ENCODE measurements around the gene FCGR3A.
"Not testable (repeated sequence)": the region's sequence is repeated elsewhere in the genome, so short reads cannot be mapped to it uniquely, and the experiment has no call there.

FCGR3A gene

DNA sequence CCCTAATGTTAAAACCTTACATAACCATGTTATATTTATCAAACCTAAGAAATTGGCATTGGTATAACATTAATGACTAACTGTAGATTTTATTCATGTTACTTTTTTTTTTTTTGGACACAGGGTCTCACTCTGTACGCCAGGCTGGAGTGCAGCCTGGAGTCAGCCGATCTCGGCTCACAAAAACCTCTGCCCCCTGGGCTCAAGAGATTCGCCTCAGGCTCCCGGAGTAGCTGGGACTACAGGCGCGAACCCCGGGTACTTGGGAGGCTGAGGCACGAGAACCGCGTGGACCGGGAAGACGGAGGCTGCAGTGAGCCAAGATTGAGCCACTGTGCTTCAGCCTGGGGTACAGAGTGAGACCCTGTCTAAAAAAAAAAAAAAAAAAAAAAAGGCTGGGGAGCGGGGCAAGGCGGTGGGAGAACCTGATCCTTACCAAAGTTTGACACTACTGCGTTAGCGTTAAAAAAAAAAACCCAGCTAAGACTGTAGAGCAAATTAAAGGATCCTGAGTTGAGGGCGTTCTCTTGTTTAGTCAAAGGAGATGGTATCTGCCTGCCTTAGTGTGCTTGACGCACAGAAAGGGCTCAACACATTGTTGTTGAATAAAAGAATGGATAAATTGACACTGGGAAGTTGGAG lies 20.0 kb downstream of the FCGR3A start:
- not testable (repeated sequence) for DNase-seq

DNA sequence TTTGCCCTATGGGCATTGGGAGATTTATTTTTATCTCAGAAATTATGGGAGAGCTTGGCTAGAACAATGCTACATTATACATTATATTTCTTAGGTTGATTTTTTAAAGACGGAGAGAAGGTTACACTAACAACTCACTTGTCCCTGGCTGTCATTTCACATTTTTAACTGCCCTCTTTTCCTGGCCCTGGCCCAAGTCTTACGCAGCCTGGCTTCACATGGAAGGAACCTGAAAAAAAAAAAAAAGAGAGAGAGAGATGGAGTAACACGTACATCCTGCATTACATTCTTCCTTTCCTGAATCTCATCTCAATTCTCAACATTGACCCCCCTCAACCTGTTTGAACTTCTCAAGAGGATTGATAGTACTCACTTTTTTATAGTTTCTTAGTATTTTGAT lies 21.1 kb downstream of the FCGR3A start:
- not testable (repeated sequence) for DNase-seq

DNA sequence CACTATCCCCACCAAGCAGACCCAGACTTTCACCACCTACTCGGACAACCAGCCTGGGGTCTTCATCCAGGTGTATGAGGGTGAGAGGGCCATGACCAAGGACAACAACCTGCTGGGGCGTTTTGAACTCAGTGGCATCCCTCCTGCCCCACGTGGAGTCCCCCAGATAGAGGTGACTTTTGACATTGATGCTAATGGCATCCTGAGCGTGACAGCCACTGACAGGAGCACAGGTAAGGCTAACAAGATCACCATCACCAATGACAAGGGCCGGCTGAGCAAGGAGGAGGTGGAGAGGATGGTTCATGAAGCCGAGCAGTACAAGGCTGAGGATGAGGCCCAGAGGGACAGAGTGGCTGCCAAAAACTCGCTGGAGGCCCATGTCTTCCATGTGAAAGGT lies 23.7 kb downstream of the FCGR3A start:
- not testable (repeated sequence) for DNase-seq

- DNase-seq: not testable (repeated sequence)
These were observed 24.3 kb downstream of the FCGR3A start for GRCh38 chr1:161525321-161525720.

GRCh38 chr1:161524742-161525291 lies 24.8 kb downstream of the FCGR3A start:
- peak; percentile 52 for DNase-seq

- DNase-seq: peak; percentile 86
These were observed 25.5 kb downstream of the FCGR3A start, which contains the start of gene HSPA6 for GRCh38 chr1:161523817-161524741. HSPA6 (plus strand) TSS chr1:161524540; CDS start chr1:161524659, 119 bp downstream.

- DNase-seq: not testable (repeated sequence)
These were observed 26.4 kb downstream of the FCGR3A start for GRCh38 chr1:161523041-161523816.

GRCh38 chr1:161513953-161514352 lies 35.7 kb downstream of the FCGR3A start:
- not testable (repeated sequence) for DNase-seq

- not testable (repeated sequence) for DNase-seq
These were observed 36.2 kb downstream of the FCGR3A start for GRCh38 chr1:161513448-161513780.

GRCh38 chr1:161512636-161513447 lies 36.8 kb downstream of the FCGR3A start:
- DNase-seq: not testable (repeated sequence)

GRCh38 chr1:161511756-161512060 lies 37.9 kb downstream of the FCGR3A start:
- no peak for DNase-seq

DNA sequence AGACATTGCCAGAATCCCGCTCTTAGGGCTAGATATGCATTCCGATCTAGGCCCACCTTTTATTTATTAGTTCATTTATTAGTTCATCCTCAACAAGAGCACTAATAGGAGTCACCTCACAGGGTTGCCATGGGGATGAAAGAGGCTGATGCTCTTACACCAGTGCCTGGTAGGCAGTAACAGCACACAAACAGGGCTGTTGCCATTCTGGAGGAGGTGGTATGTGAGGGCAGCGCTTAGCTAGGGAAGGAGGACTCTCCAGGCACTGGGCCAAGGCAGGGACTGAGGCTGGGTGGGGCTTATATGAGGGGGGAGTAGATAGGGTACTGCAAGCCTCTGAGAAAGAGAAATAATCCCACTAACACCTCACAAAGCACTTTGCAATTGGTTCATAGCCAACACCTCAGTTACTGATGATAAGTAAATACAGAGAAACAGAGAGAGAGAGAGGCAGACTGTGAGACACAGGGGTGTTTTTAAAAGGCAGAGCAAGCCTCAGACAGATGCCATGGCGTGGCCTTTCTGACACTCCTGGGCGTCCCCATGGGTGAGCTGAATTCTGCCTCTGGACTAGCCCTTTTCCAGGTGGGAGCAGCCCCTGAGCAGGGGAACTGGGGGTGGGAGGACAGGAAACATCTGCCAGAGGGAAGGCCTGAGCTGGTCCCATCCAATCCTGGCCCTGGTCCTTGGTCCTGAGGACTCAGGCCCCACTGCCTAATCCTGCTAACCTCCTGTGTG lies 38.4 kb downstream of the FCGR3A start:
- no peak for DNase-seq

DNA sequence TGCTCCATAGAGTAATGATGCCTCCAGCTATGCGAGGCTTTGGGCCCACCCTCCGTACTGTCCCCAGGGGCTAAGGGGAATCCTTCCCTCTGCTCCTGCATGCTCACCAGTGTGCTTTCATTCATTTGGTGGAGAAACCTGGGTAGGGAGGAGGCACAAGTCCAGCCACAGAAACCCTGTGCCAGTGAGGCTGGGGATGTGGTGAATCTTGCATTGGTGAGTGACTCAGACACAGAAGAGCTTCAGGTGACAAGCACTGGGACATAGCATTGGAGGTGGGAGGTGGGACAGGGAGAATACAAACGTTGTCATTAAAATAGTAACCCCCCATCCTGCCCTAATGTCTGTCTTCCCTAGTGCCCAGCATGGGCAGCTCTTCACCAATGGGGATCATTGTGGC lies 39.1 kb downstream of the FCGR3A start:
- DNase-seq: no peak

- no peak for DNase-seq
These were observed 43.0 kb downstream of the FCGR3A start for GRCh38 chr1:161506336-161507223.

DNA sequence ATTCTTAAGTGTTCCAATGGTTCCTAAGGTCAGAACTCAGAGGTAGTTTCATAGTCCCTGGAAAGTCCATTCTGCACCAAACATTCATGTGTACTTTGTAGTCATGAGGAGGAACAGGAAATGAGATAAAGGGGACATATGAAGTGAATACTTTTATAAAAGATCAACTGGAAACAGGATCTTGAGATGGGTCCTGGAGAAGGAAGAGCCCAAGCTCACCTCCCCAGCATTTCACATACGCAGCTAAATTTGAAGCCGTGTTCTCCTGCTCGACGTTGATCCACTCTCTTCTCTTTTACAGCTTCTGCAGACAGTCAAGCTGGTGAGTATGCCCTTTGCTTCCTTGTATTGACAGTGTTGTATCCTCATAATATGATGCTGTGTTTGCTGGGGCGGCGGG lies 43.9 kb downstream of the FCGR3A start:
- DNase-seq: no peak

DNA sequence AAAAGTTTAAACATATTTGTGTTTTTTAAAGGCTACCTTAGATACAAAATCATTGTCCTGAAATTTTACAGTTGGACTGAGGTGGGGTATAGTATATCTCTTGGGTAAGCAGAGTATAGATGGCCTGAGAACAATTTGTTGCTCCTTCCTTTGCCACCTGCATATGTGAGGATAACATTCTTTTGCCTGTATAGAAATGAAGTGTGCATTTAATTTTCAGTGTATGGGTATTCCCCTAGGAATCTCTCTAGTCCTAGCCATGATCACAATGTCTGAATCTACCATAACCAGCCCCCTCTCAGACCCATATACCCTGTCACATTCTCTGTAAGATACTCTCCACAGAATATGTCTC lies 46.2 kb downstream of the FCGR3A start:
- DNase-seq: no peak

DNA sequence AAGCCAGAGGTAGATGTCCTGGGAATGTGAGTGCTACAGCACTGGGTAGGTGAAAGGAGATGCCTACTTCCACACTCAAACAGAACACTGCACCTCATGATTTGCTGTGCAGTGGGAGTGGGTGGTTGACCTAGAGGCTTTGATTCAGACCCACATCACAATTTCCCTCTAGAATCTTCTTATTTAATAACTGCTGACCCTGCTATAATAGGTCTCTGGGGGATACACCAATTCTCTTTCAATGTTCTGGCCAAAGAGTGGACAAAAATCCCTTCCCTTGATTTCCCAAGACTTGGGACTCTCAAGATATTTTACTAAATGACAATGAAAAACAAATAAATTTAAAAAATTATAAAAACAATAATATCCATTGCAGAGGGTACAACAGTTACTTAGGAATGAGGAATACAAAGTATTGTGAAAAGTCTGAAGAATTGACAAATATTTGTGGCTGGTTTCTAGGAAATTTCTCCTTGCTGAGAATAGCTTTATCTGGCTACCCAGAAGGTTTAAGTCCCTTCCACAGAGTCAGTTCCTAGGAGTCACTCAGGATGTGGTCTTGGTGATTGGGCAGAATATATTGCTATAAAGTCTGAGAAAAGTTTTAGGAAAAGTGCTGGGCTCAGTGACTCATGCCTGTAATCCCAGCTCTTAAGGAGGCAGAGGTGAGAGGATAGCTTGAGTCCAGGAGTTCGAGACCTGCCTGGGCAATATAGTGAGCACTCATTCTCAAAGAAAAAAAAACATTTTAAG lies 46.8 kb downstream of the FCGR3A start:
- DNase-seq: no peak

DNA sequence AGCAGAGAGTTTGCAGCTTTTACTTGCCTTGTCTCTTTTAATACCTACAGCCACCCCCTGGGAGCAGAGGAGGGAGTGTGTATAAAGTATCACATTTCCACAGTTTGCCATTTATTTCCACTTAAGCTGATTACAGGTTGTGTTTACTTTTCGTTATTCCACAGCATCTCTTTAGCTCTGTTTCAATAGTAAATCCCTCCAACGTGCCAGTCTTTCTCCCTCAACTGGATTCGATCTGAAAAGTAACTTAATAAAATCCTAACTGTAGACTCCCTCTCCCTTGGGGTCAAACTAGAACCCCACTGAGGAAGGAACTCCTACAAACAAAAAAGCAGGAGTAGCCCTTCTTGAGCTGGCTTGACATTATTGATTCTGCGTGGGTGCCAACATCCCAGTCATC lies 47.4 kb downstream of the FCGR3A start:
- DNase-seq: no peak

DNA sequence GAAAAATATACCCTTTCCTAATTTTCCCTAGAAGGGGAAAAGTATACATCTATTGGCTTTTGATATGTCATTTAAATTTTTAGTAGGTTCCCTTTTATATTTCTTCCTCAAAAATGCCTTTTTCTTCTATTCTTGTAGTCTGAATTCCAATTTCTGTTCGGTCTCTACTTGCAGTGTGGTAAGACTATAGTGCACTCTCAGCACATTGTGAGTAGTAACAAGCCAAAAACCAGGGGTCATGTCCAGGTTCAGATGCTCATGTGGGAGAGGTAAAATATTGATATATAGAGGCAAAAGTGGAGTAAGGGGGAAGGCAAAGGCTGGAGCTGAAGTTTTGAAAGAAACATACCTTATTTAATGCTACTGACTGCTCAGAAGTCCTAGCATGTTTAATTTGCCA lies 48.4 kb downstream of the FCGR3A start:
- DNase-seq: no peak

All from right forelimb (tissue), 1 donor.